HepG2 (cell line): ENCODE results near the gene VPS52. TPM values are rescaled to one million over a fixed set of nuclear protein-coding genes. Genes with fewer than 3 reads are reported as not detected.

Experiments
- HOXA5 ChIP-seq: sonication (generic); formaldehyde crosslinking; IDR thresholded peaks from 2 replicates; pipeline ENCODE4 v1.4.0; 2020; ENCODE audit warnings: missing genetic modification reagents
- JARID2 ChIP-seq: sonication (generic); formaldehyde crosslinking; IDR thresholded peaks from 2 replicates; pipeline ENCODE4 v1.8.1; 2023; ENCODE audit warnings: missing genetic modification reagents, inconsistent platforms; ENCODE audit not compliant: insufficient replicate concordance
- POGZ ChIP-seq: sonication (generic); formaldehyde crosslinking; IDR thresholded peaks from 2 replicates; pipeline ENCODE4 v1.4.0; 2020; ENCODE audit warnings: mild to moderate bottlenecking, missing genetic modification reagents
- SIN3A ChIP-seq: IDR thresholded peaks from 2 replicates; pipeline ENCODE4 v1.6.1; 2011; ENCODE audit warnings: low read depth, mild to moderate bottlenecking, control low read depth, low read length, borderline replicate concordance
- YEATS2 ChIP-seq: sonication (generic); formaldehyde crosslinking; IDR thresholded peaks from 2 replicates; pipeline ENCODE4 v1.4.0; 2020; ENCODE audit warnings: missing genetic modification reagents, borderline replicate concordance
- ZBTB33 ChIP-seq: sonication (generic); formaldehyde crosslinking; IDR thresholded peaks from 2 replicates; pipeline ENCODE4 v1.4.0; 2020; ENCODE audit warnings: missing genetic modification reagents
- ZBTB4 ChIP-seq: sonication (generic); formaldehyde crosslinking; IDR thresholded peaks from 2 replicates; pipeline ENCODE4 v1.4.0; 2020; ENCODE audit warnings: missing genetic modification reagents, mild to moderate bottlenecking, borderline replicate concordance
- ZNF577 ChIP-seq: sonication (generic); formaldehyde crosslinking; IDR thresholded peaks from 2 replicates; pipeline ENCODE4 v1.4.0; 2020; ENCODE audit warnings: mild to moderate bottlenecking, low read depth, missing genetic modification reagents, borderline replicate concordance
- ZNF709 ChIP-seq: sonication (generic); formaldehyde crosslinking; IDR thresholded peaks from 2 replicates; pipeline ENCODE4 v1.5.0; 2020; ENCODE audit warnings: mild to moderate bottlenecking, missing genetic modification reagents
- ZNF777 ChIP-seq: sonication (generic); formaldehyde crosslinking; IDR thresholded peaks from 2 replicates; pipeline ENCODE4 v1.4.0; 2020; ENCODE audit warnings: missing genetic modification reagents
- polyA plus RNA-seq, 8 experiments: library from polyadenylated mRNA; depleted of rRNA in 3 of 8; stranded (reverse) in 7 of 8; unstranded in 1 of 8; fragments of >200 nt; fragmentation: Illumina TruSeq in 4 of 8; extraction: Trizol in 4 of 8; gene quantifications; 2 replicates each; pipeline versions ENCODE4 v1.2.1 to v1.2.3, GENCODE V29; 2011 to 2016; ENCODE audit warnings: low read depth in 4 of 8, missing spikeins in 1 of 8, mixed read lengths in 1 of 8; ENCODE audit not compliant: insufficient read depth in 1 of 8
- total RNA-seq, 5 experiments: library from RNA; depleted of rRNA; stranded (reverse); fragments of >200 nt; fragmentation: Illumina TruSeq; extraction: Trizol; gene quantifications; 2 replicates each; pipeline ENCODE4 v1.2.3, GENCODE V29; 2016; ENCODE audit warnings: low read depth in 1 of 5
- TF ChIP-seq, protein P1 (sequence below), 2 experiments: sonication (generic) in 1 of 2; formaldehyde crosslinking in 1 of 2; IDR thresholded peaks; 2 replicates each; pipeline versions ENCODE4 v1.4.0 to v1.6.1; 2018 to 2020; ENCODE audit warnings: missing genetic modification reagents in 2 of 2, borderline replicate concordance in 1 of 2, low read depth in 1 of 2, mild to moderate bottlenecking in 1 of 2, missing biosample characterization in 1 of 2

The VPS52 gene
- total and polyA plus RNA-seq, 2 of the 13 experiments (the other 11 are each of a cell fraction or from before 2014, with no cell fraction given) = 48.9 to 85.5 TPM

- TF ChIP-seq ZBTB33 (no peak), POGZ (CRISPR knock-in tag) (peak; percentile 78), SIN3A (0 out of 2 replicates have a peak, but pooled peaks have one; percentile 73), ZNF709 (CRISPR knock-in tag) (no peak), HOXA5 (CRISPR knock-in tag) (peak; percentile 94), ZNF577 (CRISPR knock-in tag) (no peak), JARID2 (no peak), ZNF777 (CRISPR knock-in tag) (peak; percentile 57; the same call in 1 of the 2 replicates), ZBTB4 (CRISPR knock-in tag) (no peak), YEATS2 (CRISPR knock-in tag) (peak; percentile 38; the same call in 1 of the 2 replicates)
- TF ChIP-seq, protein P1, sequence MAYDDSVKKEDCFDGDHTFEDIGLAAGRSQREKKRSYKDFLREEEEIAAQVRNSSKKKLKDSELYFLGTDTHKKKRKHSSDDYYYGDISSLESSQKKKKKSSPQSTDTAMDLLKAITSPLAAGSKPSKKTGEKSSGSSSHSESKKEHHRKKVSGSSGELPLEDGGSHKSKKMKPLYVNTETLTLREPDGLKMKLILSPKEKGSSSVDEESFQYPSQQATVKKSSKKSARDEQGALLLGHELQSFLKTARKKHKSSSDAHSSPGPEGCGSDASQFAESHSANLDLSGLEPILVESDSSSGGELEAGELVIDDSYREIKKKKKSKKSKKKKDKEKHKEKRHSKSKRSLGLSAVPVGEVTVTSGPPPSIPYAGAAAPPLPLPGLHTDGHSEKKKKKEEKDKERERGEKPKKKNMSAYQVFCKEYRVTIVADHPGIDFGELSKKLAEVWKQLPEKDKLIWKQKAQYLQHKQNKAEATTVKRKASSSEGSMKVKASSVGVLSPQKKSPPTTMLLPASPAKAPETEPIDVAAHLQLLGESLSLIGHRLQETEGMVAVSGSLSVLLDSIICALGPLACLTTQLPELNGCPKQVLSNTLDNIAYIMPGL (CRISPR knock-in tag; IDR thresholded peaks at IDR 0.05; ENCODE audit: borderline replicate concordance in 1 of 2, low read depth in 1 of 2) = peak; percentile 78 to 94; a peak in 3 of 4 replicates
These were observed 63.3 kb downstream of the VPS52 start, which contains the start of gene RING1 (continued) for GRCh38 chr6:33208091-33208967.
